GM12878 (cell line): ENCODE data around the gene OTULIN. TPM values are rescaled to one million over a fixed set of nuclear protein-coding genes. Genes with fewer than 3 reads are reported as not detected.

Experiments
- ATAC-seq: fragments of 200-7000 bp; cut with Tn5 transposase; 3 replicates; pipeline ENCODE4 v1.9.1; 2020; ENCODE audit warnings: mild to moderate bottlenecking, moderate library complexity
- BruUV-seq: library from RNA; stranded (reverse); fragments of 400-500 nt; replicated peaks from 2 replicates; lab custom pipeline; 2021; lab: Mats Ljungman, UMichigan
- CTCF ChIA-PET: fragments of 300-600 bp; sonication (Branson Sonifier 250); formaldehyde crosslinking; extraction: SDS; loops from one replicate; lab custom pipeline; 2021; ENCODE audit warnings: inconsistent platforms; lab: Yijun Ruan, JAX
- POLR2A ChIA-PET: fragments of 350-600 bp; formaldehyde crosslinking; extraction: SDS; loops from one replicate; lab custom pipeline; 2021; ENCODE audit warnings: inconsistent platforms; lab: Charles Lee
- RAD21 ChIA-PET: fragments of 300-600 bp; sonication (Branson Sonifier 250); formaldehyde crosslinking; loops from one replicate; lab custom pipeline; 2023; ENCODE audit warnings: antibody characterized with exemption; ENCODE audit not compliant: unreplicated experiment; lab: Charles Lee
- SMC1A ChIA-PET: fragments of 300-600 bp; sonication (Branson Sonifier 250); formaldehyde crosslinking; loops from one replicate; lab custom pipeline; 2023; ENCODE audit not compliant: unreplicated experiment, uncharacterized antibody; lab: Charles Lee
- DNase-seq: peaks from one replicate; pipeline ENCODE4 v3.0.0-alpha.2; 2011; ENCODE audit warnings: low read depth, low spot score
- FAIRE-seq: peaks from 3 replicates; lab custom pipeline; 2011; peaks lifted over from hg19 to GRCh38; lab: Jason Lieb, UNC
- H2AFZ ChIP-seq: 2 replicates; pipeline ENCODE4 v1.6.0; 2011; ENCODE audit warnings: low read depth, low read length, control low read depth; ENCODE audit not compliant: control insufficient read depth
- H3K27ac ChIP-seq: 2 replicates; pipeline ENCODE4 v1.5.1; 2011; ENCODE audit warnings: control low read depth; ENCODE audit not compliant: control insufficient read depth, insufficient read depth
- H3K27me3 ChIP-seq, 2 experiments: replicated peaks in 1 of 2; 2 replicates each; pipeline versions ENCODE4 v1.6.0 to v1.6.1; 2011; ENCODE audit warnings: low read length in 1 of 2; ENCODE audit not compliant: control insufficient read depth in 2 of 2, insufficient read depth in 2 of 2
- H3K36me3 ChIP-seq, 2 experiments: 2 replicates each; pipeline ENCODE4 v1.5.1; 2011; ENCODE audit warnings: low read length in 1 of 2; ENCODE audit not compliant: control insufficient read depth in 2 of 2, insufficient read depth in 2 of 2
- H3K4me1 ChIP-seq: 2 replicates; pipeline ENCODE4 v1.6.1; 2011; ENCODE audit warnings: mild to moderate bottlenecking, low read length, moderate library complexity, mixed read lengths; ENCODE audit not compliant: control insufficient read depth, insufficient read depth
- H3K4me2 ChIP-seq: 2 replicates; pipeline ENCODE4 v1.6.0; 2011; ENCODE audit warnings: control low read depth; ENCODE audit not compliant: control insufficient read depth, insufficient read depth
- H3K4me3 ChIP-seq: fragments of 200-600 bp; sonication (generic); 2 replicates; pipeline ENCODE4 v1.5.1; 2016
- H3K79me2 ChIP-seq: 2 replicates; pipeline ENCODE4 v1.6.0; 2011; ENCODE audit warnings: low read length; ENCODE audit not compliant: control insufficient read depth, insufficient read depth
- H3K9ac ChIP-seq: 2 replicates; pipeline ENCODE4 v1.8.0; 2011; ENCODE audit warnings: low read length, control low read depth, mixed read lengths; ENCODE audit not compliant: control insufficient read depth, insufficient read depth
- H3K9me3 ChIP-seq: replicated peaks from 3 replicates; pipeline ENCODE4 v1.5.1; 2011; ENCODE audit warnings: mild to moderate bottlenecking, low read length; ENCODE audit not compliant: control insufficient read depth, insufficient read depth
- H4K20me1 ChIP-seq: 2 replicates; pipeline ENCODE4 v1.6.0; 2011; ENCODE audit not compliant: control insufficient read depth, insufficient read depth
- ASH2L ChIP-seq: fragments of 300-600, 200-600 bp; sonication (generic); IDR thresholded peaks from 2 replicates; pipeline ENCODE4 v1.6.1; 2017; ENCODE audit warnings: low read depth, mild to moderate bottlenecking, borderline replicate concordance
- EP300 ChIP-seq, 2 experiments: fragments of 150-350 bp in 1 of 2; IDR thresholded peaks; 2 replicates each; pipeline ENCODE4 v1.6.1; 2011 to 2012; ENCODE audit warnings: low read depth in 2 of 2, low read length in 2 of 2, borderline replicate concordance in 1 of 2, improper control_type of control experiment in 1 of 2, inconsistent platforms in 1 of 2; ENCODE audit not compliant: control insufficient read depth in 1 of 2
- HDAC6 ChIP-seq: fragments of 200-600 bp; sonication (generic); IDR thresholded peaks from one replicate; pipeline ENCODE4 v1.8.0; 2017; ENCODE audit warnings: antibody characterized with exemption; ENCODE audit not compliant: unreplicated experiment
- LARP7 ChIP-seq: fragments of 450-650 bp; IDR thresholded peaks from 2 replicates; pipeline ENCODE4 v1.6.1; 2017; ENCODE audit warnings: mild to moderate bottlenecking
- NFYB ChIP-seq: IDR thresholded peaks from 2 replicates; pipeline ENCODE4 v1.6.1; 2011; ENCODE audit warnings: low read depth, mild to moderate bottlenecking, low read length, improper control_type of control experiment, moderate library complexity; ENCODE audit not compliant: insufficient read depth
- SIN3A ChIP-seq: IDR thresholded peaks from 2 replicates; pipeline ENCODE4 v1.6.1; 2012; ENCODE audit warnings: low read depth, low read length, improper control_type of control experiment
- WGBS: methylation state at CpG from one replicate; pipeline ENCODE4 v1.1.6; 2016; ENCODE audit warnings: low lambda C conversion rate; ENCODE audit not compliant: insufficient replicate concordance, insufficient coverage; ENCODE audit errors: missing lambda C conversion rate; 5-methylcytosine and 5-hydroxymethylcytosine counted together
- in situ Hi-C: fragments of 300-500 bp; cut with MboI; formaldehyde crosslinking; loops from 9 replicates; pipeline ENCODE4 v1.14.3; 2018; ENCODE audit warnings: mixed read lengths
- intact Hi-C: fragments of 100-400 bp; cut with micrococcal nuclease; formaldehyde crosslinking; loops from one replicate; pipeline ENCODE4 v1.14.2; 2022; ENCODE audit not compliant: unreplicated experiment
- polyA plus RNA-seq, 11 experiments: library from polyadenylated mRNA; depleted of rRNA in 4 of 11; unstranded in 6 of 11; stranded (reverse) in 5 of 11; fragments of >200 nt; fragmentation: Nextera tagmentation in 4 of 11; fragmentation: Illumina TruSeq in 1 of 11; extraction: Ambion mirVana in 4 of 11; extraction: Trizol in 1 of 11; gene quantifications; 1 replicate in 1 of 11; 2 replicates in 10 of 11; pipeline versions ENCODE4 v1.2.1 to v1.2.3, GENCODE V29; 2011 to 2016; ENCODE audit warnings: inconsistent platforms in 2 of 11, missing spikeins in 2 of 11, low read depth in 1 of 11
- total RNA-seq, 4 experiments: library from RNA; depleted of rRNA in 3 of 4; stranded (reverse); fragments of >200 nt in 3 of 4; fragmentation: Illumina TruSeq in 1 of 4; extraction: Trizol in 1 of 4; gene quantifications; 2 replicates each; pipeline versions ENCODE4 v1.2.1 to v1.2.3, GENCODE V29; 2013 to 2021
- TF ChIP-seq, protein P1 (sequence below): fragments of 450-650 bp; IDR thresholded peaks from 2 replicates; pipeline ENCODE4 v1.6.1; 2018; ENCODE audit warnings: borderline replicate concordance, mild to moderate bottlenecking; ENCODE audit not compliant: partially characterized antibody
- TF ChIP-seq, protein P2 (sequence below): fragments of 450-650 bp; IDR thresholded peaks from 2 replicates; pipeline ENCODE4 v1.6.1; 2014; ENCODE audit warnings: mild to moderate bottlenecking
- TF ChIP-seq, protein P3 (sequence below): IDR thresholded peaks from 2 replicates; pipeline ENCODE4 v1.6.1; 2011; ENCODE audit warnings: low read depth, low read length, improper control_type of control experiment, borderline replicate concordance
- TF ChIP-seq, protein P4 (sequence below): fragments of 450-650 bp; IDR thresholded peaks from 2 replicates; pipeline ENCODE4 v1.6.1; 2016; ENCODE audit warnings: mild to moderate bottlenecking

The OTULIN gene
- total and polyA plus RNA-seq, 10 of the 15 experiments (the other 5 are each of a cell fraction or from before 2014, with no cell fraction given) = 6.6 to 70.5 (median 28.7) TPM

DNA sequence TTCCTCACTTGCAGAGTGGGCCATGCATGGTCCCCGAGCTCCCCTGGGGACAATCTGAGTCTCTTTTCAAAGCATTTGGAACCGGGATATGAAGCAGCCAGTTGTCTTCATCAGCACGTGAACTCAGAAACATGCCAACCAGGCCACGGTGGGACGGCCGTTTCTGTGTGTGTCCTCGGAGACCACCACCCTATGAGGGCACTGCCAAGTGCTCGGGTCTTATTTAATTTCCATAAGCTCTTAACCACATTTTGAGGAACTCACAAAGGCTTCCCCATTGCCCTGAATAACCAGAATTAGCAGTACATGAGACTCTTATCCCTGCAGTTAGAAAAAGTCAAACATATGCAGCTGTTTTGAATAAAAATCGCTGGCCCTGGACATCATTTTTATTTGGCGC, 60.1 kb downstream of the OTULIN start (continued):
- TF ChIP-seq, protein P1, sequence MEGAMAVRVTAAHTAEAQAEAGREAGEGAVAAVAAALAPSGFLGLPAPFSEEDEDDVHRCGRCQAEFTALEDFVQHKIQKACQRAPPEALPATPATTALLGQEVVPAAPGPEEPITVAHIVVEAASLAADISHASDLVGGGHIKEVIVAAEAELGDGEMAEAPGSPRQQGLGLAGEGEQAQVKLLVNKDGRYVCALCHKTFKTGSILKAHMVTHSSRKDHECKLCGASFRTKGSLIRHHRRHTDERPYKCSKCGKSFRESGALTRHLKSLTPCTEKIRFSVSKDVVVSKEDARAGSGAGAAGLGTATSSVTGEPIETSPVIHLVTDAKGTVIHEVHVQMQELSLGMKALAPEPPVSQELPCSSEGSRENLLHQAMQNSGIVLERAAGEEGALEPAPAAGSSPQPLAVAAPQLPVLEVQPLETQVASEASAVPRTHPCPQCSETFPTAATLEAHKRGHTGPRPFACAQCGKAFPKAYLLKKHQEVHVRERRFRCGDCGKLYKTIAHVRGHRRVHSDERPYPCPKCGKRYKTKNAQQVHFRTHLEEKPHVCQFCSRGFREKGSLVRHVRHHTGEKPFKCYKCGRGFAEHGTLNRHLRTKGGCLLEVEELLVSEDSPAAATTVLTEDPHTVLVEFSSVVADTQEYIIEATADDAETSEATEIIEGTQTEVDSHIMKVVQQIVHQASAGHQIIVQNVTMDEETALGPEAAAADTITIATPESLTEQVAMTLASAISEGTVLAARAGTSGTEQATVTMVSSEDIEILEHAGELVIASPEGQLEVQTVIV = no peak
- TF ChIP-seq NFYB = no peak
- TF ChIP-seq ASH2L = no peak
- no peak for TF ChIP-seq HDAC6

DNA sequence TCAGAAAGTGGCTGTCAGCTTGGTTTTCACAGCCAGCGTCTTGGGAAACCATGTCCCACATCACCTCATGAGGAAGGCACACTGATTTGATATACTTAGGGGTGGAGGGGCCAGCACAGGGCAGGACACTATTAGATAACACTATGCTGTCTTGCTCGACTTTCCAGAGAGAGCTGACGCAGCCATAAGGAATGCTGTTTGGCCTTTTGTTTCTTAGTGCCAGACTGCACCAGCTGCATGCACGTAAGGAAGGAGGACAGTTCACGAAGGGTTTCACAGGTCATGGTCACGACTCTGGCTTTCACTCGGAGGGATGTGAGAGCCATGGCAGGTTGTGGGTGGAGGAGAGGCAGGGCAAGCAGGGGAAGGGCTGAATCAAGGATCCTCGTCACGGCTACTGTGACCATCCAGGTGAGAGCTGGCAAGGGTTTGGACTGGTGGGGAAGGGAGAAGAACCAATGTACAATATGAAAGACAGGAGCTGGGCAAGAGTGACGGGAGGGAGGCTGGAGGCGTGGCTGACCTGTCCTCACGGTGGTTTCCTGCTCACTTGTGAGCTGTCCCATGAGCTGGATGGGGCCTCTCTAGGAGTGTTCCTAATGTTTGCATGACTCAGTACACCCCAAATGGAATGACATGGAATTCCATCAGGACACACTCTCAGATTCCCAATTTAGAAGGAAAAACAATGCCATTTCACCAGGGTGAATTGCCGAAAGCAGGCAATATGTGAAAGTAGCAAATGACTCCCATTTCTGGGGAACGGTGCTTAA, 61.7 kb downstream of the OTULIN start:
- Histone ChIP-seq H3K9ac (no peak overlapping the region), H3K4me1 (no peaks in the 10 kb centered on the region), H3K4me2 (no peak overlapping the region), H2AFZ (no peak overlapping the region), H3K27ac (no peak overlapping the region), H3K79me2 (no peaks in the 10 kb centered on the region), H3K9me3 (no peaks in the 10 kb centered on the region), H4K20me1 (no peaks in the 10 kb centered on the region), H3K27me3 (no peaks in the 10 kb centered on the region), H3K4me3 (no peak overlapping the region), H3K36me3 (no peaks in the 10 kb centered on the region; a peak in 1 of 4 replicates)
- ChIA-PET RAD21 (interaction anchor here (0.7 to 4.2 kb wide), 10 partner anchors 14 to 289 kb away, joined by 3 to 65 read pairs (median 4); no protein-coding TSS in a partner anchor), CTCF (interaction anchor here (0.8 to 12.1 kb wide), 34 partner anchors 9 to 384 kb away, joined by 3 to 213 read pairs (median 4); partner anchors contain the start of gene ANKH), SMC1A (interaction anchor here (0.8 to 6.9 kb wide), 17 partner anchors 17 to 339 kb away, joined by 3 to 90 read pairs (median 6); no protein-coding TSS in a partner anchor), POLR2A (interaction anchor here (0.6 to 2.0 kb wide), 2 partner anchors 125 to 277 kb away, joined by 3 to 6 read pairs; no protein-coding TSS in a partner anchor)
- in situ Hi-C loops = no loop called here
- ATAC-seq (no peak), DNase-seq (no peak), FAIRE-seq (no peak)
- intact Hi-C loops = loop anchor here (2.0 to 5.0 kb wide), 2 partner anchors 221 to 289 kb away; no protein-coding TSS in a partner anchor
- BruUV-seq = no TSS peak
- WGBS = 85% methylated on average over 14 of the region's 14 CpGs
- TF ChIP-seq, protein P2, sequence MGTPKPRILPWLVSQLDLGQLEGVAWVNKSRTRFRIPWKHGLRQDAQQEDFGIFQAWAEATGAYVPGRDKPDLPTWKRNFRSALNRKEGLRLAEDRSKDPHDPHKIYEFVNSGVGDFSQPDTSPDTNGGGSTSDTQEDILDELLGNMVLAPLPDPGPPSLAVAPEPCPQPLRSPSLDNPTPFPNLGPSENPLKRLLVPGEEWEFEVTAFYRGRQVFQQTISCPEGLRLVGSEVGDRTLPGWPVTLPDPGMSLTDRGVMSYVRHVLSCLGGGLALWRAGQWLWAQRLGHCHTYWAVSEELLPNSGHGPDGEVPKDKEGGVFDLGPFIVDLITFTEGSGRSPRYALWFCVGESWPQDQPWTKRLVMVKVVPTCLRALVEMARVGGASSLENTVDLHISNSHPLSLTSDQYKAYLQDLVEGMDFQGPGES = no peak
- TF ChIP-seq, protein P3, sequence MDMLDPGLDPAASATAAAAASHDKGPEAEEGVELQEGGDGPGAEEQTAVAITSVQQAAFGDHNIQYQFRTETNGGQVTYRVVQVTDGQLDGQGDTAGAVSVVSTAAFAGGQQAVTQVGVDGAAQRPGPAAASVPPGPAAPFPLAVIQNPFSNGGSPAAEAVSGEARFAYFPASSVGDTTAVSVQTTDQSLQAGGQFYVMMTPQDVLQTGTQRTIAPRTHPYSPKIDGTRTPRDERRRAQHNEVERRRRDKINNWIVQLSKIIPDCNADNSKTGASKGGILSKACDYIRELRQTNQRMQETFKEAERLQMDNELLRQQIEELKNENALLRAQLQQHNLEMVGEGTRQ = no peak
- TF ChIP-seq, protein P4, sequence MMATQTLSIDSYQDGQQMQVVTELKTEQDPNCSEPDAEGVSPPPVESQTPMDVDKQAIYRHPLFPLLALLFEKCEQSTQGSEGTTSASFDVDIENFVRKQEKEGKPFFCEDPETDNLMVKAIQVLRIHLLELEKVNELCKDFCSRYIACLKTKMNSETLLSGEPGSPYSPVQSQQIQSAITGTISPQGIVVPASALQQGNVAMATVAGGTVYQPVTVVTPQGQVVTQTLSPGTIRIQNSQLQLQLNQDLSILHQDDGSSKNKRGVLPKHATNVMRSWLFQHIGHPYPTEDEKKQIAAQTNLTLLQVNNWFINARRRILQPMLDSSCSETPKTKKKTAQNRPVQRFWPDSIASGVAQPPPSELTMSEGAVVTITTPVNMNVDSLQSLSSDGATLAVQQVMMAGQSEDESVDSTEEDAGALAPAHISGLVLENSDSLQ = no peak
- TF ChIP-seq EP300 (IDR thresholded peaks at IDR 0.05; ENCODE audit: borderline replicate concordance in 1 of 2, control insufficient read depth in 1 of 2, low read depth in 2 of 2, low read length in 2 of 2) = no peak
- no peak for TF ChIP-seq LARP7
- TF ChIP-seq HDAC6 = no peak
- no peak for TF ChIP-seq SIN3A
